HG03159 (cell line): Measurements from ENCODE around the gene MORC2.

ENCODE experiments used
- ATAC-seq: cut with Tn5 transposase; IDR thresholded peaks from one replicate; pipeline ENCODE4 v1.9.1; 2021; ENCODE audit warnings: mild to moderate bottlenecking, moderate library complexity; ENCODE audit not compliant: unreplicated experiment

MORC2 gene

DNA sequence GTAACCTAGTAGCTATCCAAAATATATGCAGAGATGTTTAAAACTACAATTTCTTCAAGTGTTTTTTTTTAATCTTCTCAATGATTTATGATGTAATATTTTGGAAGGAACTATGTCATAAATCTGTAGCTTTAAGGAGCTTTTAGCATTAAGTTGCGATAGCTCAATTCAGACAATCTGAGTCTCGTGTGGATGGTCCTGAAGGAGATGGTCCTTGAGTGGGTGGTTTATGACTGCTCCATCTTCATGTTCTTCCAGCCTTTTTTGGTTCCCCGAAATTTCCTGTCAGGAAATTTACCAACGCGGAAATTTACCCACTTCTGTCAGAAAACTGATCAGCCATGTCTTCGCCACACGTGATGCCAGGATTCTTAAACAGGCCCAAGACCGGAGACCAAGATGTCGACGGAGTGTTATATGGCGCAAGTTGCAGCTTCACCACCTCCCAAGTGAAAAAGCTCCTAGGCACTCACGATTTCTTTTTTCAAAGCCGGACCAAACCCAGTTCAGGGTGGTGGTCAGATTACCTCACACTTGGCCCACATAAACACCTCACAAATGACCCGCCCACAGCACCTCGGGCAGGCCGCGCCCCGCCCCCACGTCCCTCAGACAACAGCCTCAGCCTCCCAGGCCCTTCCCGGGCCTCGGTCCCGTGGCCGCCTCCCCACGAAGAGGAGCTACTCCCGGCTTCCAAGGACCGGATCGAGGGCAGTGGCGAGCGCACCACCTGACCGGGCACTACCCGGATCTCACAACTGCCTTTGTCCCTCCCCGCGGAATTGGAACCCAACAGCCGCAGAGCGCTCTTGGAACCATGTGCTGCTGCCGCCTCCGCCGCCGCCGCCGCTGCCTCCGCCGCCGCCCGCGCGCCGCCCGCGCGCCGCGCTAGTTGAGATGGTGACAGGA, at the start of gene MORC2:
MORC2 (minus strand) TSS at position 760 of the 909 bp plus-strand sequence. CDS start 885 bp downstream, outside the sequence.
- ATAC-seq, result peak; percentile 2

- no peak for ATAC-seq
Measured at GRCh38 chr22:31005535-31005934, 37.0 kb upstream of the MORC2 start.

- ATAC-seq, result no peak
Measured at GRCh38 chr22:31001124-31001770, 32.7 kb upstream of the MORC2 start.

DNA sequence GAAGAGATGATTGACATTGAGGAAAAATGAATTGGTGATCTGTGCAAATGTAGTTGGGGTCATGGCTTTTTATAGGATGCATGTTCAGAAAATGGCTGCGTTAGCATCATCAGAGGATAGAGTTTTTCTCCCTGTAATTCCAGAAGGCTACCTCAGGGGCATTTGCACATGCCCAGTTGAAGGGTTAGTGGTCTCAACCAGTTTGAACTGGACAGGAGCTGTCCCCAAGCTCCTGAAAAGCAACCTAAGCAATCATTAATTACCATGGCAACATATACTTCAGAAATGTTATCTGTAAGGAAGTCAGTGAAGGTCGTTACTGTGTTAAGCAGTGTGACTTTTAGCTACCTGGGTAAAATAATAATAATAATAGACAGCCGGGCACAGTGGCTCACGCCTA, 29.8 kb upstream of the MORC2 start:
- no peak for ATAC-seq

DNA sequence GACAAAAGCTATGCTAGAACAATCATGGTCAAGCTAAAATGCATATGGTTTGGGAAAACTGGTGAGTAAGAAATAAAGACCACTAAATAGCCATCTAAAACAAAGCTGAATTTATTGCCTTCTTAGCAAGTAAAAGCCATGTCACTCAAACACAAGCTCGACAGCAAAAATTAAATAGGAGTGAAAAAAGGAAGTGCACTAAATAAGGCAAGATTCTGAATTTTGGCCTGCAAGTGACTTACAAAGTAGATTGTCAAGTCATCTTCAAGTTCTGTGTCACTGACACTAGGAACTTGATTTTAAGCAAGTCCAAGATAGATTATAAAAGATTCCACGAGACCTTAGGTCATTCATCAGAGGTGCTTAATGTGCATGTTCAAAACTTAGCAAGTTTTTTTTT, 27.9 kb upstream of the MORC2 start:
- ATAC-seq, result no peak

DNA sequence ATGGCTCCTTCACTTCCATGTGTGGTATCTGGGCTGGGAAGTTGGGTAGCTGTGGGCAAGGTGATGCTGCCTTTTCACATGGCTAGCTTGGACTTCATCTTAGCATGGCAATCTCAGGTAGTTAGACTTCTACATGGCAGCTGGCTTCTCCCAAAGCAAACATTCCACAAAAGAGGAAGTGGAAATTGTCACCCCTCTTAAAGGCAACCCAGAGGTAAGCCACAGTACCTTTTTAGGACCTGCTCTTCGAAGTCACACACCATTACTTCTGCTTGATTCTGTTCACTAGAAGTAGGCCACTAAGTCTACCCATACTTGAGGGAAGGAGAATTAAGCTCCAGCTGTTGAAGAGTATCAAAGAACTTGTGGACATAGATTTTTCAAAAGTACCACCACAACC, 26.4 kb upstream of the MORC2 start:
- ATAC-seq, result no peak

- ATAC-seq, result no peak
Measured at GRCh38 chr22:30992565-30992964, 24.0 kb upstream of the MORC2 start.

GRCh38 chr22:30990690-30991089, 22.1 kb upstream of the MORC2 start:
- ATAC-seq, result no peak

GRCh38 chr22:30989474-30989873, 20.9 kb upstream of the MORC2 start:
- ATAC-seq, result no peak

DNA sequence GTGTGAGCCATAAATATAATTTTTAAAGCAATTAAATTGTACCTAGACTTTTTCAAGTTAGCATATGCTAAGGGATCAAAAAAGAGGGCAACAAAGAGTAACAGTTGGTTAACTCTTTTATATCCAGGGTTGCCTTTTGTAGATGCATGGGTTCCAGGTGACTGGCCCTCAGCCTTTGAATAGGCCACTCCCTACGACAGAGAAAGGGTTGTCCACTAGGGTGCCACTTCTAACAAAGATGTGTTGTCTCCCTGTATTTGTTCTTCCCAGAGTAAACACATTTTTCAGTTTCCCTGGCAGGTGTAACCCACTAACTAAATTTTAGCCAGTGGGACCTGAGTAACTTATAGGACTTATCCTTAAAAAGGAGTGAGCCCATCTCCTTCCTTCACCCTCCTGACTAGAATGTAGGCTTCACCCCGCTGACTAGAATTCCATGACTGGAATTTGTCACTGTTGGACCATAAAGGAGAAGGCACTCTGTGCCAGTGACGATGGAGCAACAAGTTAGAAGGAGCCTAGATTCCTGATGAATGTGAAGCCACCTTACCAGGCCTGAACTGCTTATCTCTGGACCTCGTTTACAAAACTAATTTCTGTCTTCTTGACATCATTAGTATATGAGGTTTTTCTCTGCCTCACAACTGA, 17.1 kb upstream of the MORC2 start:
- ATAC-seq, result no peak

- ATAC-seq, result no peak
Measured at GRCh38 chr22:30984317-30984716, 15.7 kb upstream of the MORC2 start.

- no peak for ATAC-seq
Measured at GRCh38 chr22:30982512-30982911, 13.9 kb upstream of the MORC2 start.

DNA sequence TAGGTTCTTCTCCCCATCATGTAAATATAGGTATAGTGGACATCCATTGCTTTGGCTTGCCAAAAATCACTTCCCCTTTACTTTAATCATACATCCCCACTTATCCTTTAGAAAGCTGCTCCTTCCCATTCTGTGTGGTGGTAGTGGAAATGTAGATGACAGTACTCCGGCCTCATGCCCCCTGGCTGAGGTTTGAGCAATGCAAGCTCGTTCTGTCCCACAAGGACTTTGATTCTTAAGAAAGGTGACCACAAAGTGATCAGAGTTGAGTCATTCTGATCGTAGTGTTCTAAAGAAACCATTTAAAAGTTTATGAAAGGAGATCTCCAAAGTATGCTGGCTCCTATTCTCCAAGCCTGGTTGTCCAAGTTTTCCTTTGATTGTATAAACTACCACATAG, 11.4 kb upstream of the MORC2 start:
- no peak for ATAC-seq

DNA sequence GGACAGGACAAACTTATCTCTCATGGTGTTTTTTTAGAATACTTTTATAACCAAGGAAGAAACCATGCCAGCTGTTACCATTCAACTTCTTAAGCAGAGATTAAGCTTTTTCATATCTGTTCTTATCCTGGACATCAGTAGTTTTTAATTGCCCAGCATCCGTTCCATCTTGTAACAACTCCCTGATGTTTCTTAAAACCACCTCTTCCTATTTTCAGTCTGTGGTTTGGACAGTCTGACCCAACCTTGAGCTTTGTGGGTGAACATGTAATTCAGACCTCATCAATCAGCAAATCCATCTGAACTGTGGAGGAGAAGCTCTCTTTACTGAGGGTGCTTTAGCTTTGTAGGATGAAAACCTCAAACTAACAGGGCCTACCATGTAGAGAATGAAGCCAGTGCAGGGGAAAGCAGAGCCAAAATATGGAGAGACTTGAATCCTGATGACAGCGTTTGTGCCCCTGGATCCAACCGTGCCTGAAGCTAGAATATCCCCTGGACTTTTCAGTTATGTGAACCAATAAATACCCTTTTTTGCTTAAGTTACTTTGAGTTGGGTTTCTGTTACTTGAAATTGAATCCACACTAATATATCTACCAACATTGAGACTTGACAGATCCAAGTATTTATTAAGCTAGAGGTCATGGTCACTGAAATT, 9.9 kb upstream of the MORC2 start:
- no peak for ATAC-seq

DNA sequence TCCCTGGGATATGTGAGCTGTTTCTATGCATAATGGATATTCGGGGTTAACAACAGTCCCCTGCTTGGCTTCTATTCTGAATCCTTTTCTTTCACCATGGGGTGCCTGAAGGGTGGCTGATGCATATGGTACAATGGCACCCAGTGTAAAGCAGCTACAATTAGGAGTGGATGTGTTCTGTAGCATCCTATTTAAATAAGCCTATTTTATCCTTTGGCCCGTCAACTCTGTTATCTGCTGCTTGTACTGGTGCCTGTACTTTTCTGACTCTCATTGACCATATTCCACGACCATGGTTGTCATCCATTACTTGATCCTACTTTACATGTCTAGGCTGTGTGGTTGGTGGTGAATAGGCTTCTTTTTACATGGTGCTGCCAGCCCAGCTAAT, 1.8 kb upstream of the MORC2 start:
- ATAC-seq, result no peak

DNA sequence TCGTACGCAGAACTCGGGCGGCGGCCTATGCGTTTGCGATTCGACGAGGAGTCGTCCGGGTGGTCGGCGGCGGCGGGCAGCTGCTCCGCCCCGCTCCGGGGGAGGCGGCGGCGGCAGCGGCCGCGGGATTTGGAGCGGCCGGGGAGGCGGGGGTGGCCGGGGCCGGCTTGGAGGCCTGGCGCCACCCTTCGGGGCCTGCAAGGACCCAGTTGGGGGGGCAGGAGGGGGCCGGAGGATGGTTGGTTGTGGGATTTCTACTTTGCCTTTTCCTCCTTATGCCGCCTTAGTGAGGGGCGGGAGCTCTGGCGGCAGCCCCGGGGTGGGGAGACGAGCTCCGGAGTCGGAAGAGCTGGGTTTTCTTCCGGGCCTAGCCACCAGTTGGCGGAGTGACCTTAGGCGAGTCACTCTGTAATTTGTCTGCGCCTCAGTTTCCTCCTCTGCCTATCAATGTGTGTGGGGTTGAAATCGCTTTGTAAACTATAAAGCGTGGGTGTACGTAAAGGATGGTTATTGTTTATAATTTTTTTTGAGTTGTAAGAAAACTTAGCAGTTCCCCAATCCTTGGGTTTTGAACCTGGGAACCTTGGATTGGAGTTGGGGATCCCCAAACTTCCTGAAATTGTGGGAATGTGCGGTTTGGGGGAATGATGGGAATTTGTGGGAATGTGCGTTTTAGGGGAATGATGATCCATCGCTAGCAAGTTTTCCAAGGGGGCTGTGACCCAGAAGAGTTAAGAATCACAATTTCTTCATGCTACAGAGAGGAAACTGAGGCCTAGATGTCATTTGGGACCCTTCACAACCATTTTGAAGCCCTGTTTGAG, 1.2 kb upstream of the MORC2 start:
- peak; percentile 32 for ATAC-seq

- peak; percentile 87 for ATAC-seq
Measured at GRCh38 chr22:30968924-30969531, 454 bp upstream of the MORC2 start, which contains the start of gene TUG1. Gene TUG1, plus strand, starts transcription at chr22:30969265.

DNA sequence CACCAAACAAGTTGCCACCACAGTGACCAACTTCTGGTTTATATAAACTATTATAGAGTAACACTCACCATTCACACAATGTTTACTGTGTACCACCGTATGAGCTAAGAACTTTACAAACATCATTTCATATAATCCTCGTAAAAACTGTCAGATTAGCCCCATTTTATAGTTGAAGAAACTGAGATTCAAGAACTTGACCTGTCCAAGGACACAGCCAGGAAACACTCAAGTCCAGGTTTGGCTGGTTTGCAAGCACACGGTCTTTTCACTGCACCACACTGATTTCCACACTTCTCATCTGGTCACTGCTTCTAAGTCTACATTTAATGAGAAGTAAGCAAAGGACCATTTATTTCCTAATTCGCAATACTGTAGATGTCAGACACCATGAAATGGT, 3.7 kb downstream of the MORC2 start:
- ATAC-seq, result no peak

GRCh38 chr22:30955153-30955552, 13.4 kb downstream of the MORC2 start:
- ATAC-seq, result no peak

DNA sequence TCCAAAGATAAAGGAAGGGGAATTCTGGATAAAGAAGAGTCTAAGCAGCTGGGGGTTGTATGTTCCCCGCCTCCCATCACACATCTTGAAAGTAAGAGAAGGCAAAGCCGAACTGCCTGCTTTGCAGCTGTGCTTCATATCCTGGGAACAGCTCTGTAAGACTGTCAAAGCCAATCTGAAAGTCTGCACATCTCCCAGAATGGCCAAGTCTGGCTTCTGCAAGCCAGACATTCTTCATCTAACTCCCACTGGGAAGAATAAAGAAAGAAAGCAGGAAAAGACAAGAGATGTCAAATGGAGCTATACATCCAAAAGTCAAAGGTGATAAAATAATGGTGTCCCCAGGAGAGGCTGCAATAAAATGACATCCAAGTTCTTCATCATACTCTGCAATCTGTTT, 15.4 kb downstream of the MORC2 start:
- no peak for ATAC-seq
